ENCODE data around the gene RFX3.
A peak's percentile ranks its signal among the peaks of the same experiment; 100 is the strongest.

RFX3 gene

DNA sequence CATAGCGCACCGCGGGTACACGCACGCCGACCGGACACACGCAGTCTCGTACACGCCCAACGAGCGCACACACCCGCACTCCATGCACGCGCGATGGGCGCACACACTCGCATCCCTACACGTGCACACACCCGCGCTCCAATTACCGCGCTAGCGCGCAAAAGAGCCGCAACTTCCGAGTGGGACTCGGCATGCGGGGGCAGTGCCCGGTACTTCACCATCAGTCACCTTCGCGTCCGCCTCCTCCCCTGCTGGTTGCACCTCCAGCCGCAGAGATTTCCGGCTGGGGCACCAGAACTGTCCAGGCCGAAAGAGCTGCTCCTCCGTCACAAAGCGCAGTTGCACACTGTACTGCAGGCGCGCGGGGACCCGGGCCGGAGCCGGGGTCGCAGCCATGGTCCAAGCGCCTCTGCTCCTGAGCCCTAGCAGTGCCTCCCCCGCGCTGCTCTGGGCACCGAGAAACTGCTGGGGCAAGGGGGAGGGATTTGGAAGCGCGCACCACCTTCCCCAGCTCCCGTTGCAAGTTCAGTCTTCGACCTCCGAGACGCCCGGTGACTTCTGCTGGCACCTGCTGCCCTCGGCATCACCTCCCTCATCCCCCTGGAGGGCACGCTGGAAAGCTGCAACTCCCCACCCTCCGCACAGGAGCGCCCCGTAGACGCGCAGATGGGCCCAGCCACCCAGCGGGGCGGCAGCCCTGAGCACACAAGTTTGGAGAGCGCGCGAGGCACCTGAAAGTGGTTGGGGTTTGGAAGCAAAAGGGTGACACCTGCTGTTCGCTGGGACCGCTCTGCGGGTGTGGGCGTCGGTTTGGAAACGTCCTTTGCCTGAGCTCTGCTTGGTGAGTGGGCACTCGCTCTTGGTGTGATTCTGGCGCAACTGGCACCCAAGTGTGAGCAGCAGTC is 344.5 kb downstream of the RFX3 start:
- peak overlapping the region in 1 of 2 donors; percentile 14 for H3K4me3 ChIP-seq
- no peak overlapping the region for H3K27ac ChIP-seq
- intact Hi-C loops (cut with DNase I; ENCODE audit: low total_unique reads) = no loop called here
- no peak for TF ChIP-seq CTCF (IDR thresholded peaks at IDR 0.05)
- H3K27me3 ChIP-seq = peaks cover 0 to 21% of the 10 kb centered on the region in 2 donors
- peaks cover 0 to 11% (median 8%) of the 10 kb centered on the region in 4 donors for H3K4me1 ChIP-seq
- H3K9me3 ChIP-seq = no peaks in the 10 kb centered on the region
- H3K36me3 ChIP-seq = no peaks in the 10 kb centered on the region
- no peak for DNase-seq

DNA sequence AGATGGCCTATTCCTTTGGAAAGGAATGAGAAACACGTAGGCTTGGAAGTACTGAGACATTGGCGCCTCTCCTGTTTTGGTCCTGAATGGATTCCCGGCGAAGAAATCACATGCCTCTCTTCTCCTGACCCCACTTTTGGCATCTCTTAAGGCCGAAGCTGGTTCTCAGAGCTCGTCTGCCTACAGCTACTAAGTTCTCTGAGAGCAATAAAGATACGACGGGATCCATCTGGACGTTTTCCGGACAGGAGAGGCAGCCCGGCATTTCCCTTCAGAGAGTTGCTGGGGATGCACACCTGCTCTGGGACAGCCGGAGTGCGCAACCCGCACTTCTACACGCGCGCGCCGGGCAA is 345.1 kb downstream of the RFX3 start:
- intact Hi-C loops (cut with DNase I; ENCODE audit: low total_unique reads) = no loop called here

GRCh38 chr9:3179711-3180110 is 346.1 kb downstream of the RFX3 start:
- intact Hi-C loops (cut with DNase I; ENCODE audit: low total_unique reads) = no loop called here
- no peak for DNase-seq
- no peak for TF ChIP-seq CTCF (IDR thresholded peaks at IDR 0.05)
- Histone ChIP-seq H3K27me3 (peaks cover 0 to 20% of the 10 kb centered on the region in 2 donors), H3K27ac (no peak overlapping the region), H3K36me3 (no peaks in the 10 kb centered on the region), H3K4me3 (no peak overlapping the region), H3K9me3 (no peaks in the 10 kb centered on the region), H3K4me1 (peaks cover 0 to 11% (median 8%) of the 10 kb centered on the region in 4 donors)

More for the DNA sequence above, 345.1 kb downstream of the RFX3 start:
- H3K4me3 ChIP-seq = no peak overlapping the region
- peaks cover 0 to 20% of the 10 kb centered on the region in 2 donors for H3K27me3 ChIP-seq
- DNase-seq = no peak
- H3K27ac ChIP-seq = no peak overlapping the region
- H3K9me3 ChIP-seq = no peaks in the 10 kb centered on the region
- H3K36me3 ChIP-seq = no peaks in the 10 kb centered on the region
- H3K4me1 ChIP-seq = peaks cover 0 to 11% (median 8%) of the 10 kb centered on the region in 4 donors
- TF ChIP-seq CTCF (IDR thresholded peaks at IDR 0.05) = no peak

DNA sequence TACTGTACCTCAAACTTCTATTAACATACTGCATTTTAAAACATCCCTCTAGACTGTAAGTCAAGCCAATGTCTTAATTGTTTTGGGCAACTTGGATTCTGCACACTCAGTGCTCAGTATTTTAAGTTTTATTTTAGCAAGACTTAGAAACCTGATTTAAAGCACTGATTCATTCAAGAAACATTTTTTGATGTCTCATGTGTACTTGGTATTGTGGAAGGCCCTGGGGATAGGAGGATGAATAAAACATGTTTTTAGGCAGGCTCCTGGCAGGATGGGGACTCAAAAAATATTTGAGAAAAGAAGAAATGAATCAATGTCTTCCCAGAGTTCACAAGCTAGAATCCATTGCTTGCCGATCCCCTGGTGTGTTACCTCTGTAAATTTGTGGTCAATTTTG is 347.9 kb downstream of the RFX3 start:
- no peak overlapping the region for H3K4me3 ChIP-seq
- H3K27ac ChIP-seq = no peak overlapping the region
- no peaks in the 10 kb centered on the region for H3K36me3 ChIP-seq
- intact Hi-C loops (cut with DNase I; ENCODE audit: low total_unique reads) = no loop called here
- DNase-seq = no peak
- peaks cover 0 to 11% (median 8%) of the 10 kb centered on the region in 4 donors for H3K4me1 ChIP-seq
- TF ChIP-seq CTCF (IDR thresholded peaks at IDR 0.05) = no peak
- H3K9me3 ChIP-seq = no peaks in the 10 kb centered on the region
- H3K27me3 ChIP-seq = peaks cover 0 to 20% of the 10 kb centered on the region in 2 donors

DNA sequence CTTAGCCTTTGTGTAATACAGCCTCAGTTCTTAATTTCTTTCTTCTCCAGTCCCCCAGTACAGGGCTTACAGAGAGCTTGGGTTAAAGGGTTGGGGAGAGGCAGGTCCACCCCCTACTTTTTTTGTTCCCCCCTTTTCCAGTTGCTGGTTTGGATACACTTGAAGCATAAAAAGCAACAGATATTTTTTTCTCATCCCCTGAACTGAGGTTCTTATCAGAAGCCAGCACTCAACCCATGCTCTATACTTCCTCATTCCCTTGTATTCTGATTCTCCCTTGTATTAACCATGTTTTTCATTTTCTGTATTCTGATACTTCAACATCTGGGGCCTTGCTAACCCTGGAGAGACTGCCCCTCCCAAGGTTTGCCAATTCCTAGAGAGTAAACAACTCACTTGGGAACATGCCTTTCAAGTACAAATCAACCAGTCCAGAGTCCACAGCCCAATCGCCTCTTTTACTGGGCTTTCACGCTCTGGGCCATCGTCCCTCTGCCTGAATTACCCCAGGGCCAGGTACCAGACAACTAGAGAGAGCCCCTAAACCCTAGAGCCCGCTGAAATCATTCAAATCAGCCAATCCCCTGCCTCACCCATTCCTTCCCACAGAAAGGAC is 348.5 kb downstream of the RFX3 start:
- Histone ChIP-seq H3K27me3 (peaks cover 0 to 20% of the 10 kb centered on the region in 2 donors), H3K9me3 (no peaks in the 10 kb centered on the region), H3K4me1 (peaks cover 0 to 11% (median 8%) of the 10 kb centered on the region in 4 donors), H3K4me3 (no peak overlapping the region), H3K36me3 (no peaks in the 10 kb centered on the region), H3K27ac (no peak overlapping the region)
- DNase-seq = no peak
- TF ChIP-seq CTCF (IDR thresholded peaks at IDR 0.05) = no peak
- intact Hi-C loops (cut with DNase I; ENCODE audit: low total_unique reads) = no loop called here
